H1 (cell line): ENCODE measurements around the gene COL4A3. TPM values are rescaled to one million over a fixed set of nuclear protein-coding genes. Genes with fewer than 3 reads are reported as not detected.

Experiments used
- CTCF ChIA-PET: fragments of 300-600 bp; sonication (Branson Sonifier 250); formaldehyde crosslinking; loops from one replicate; lab custom pipeline; 2021; ENCODE audit not compliant: partially characterized antibody; lab: Charles Lee
- POLR2A ChIA-PET: fragments of 300-600 bp; sonication (Branson Sonifier 250); formaldehyde crosslinking; loops from one replicate; lab custom pipeline; 2021; ENCODE audit warnings: inconsistent platforms; ENCODE audit not compliant: partially characterized antibody; lab: Charles Lee
- DNase-seq, 2 experiments: peaks; one replicate each; pipeline versions ENCODE4 v3.0.0 to v3.0.0-alpha.2; 2010 to 2022; ENCODE audit warnings: low spot score in 2 of 2, low read depth in 1 of 2, mixed read lengths in 1 of 2
- FAIRE-seq: peaks from 2 replicates; lab custom pipeline; 2011; peaks lifted over from hg19 to GRCh38; lab: Jason Lieb, UNC
- H2AFZ ChIP-seq: 2 replicates; pipeline ENCODE4 v1.8.1; 2012; ENCODE audit warnings: low read length, inconsistent platforms
- H2AK5ac ChIP-seq: 2 replicates; pipeline ENCODE4 v1.6.1; 2013; ENCODE audit warnings: low read depth, low read length
- H2BK120ac ChIP-seq: replicated peaks from 2 replicates; pipeline ENCODE3; 2013; ENCODE audit warnings: low read depth, low read length, inconsistent platforms
- H2BK12ac ChIP-seq: 2 replicates; pipeline ENCODE4 v1.6.1; 2013; ENCODE audit warnings: low read depth, low read length
- H2BK15ac ChIP-seq: 2 replicates; pipeline ENCODE4 v1.6.1; 2013; ENCODE audit warnings: low read length
- H2BK20ac ChIP-seq: 2 replicates; pipeline ENCODE4 v1.6.1; 2013; ENCODE audit warnings: low read length
- H2BK5ac ChIP-seq: 2 replicates; pipeline ENCODE4 v1.6.1; 2013; ENCODE audit warnings: low read depth, low read length
- H3K14ac ChIP-seq: 2 replicates; pipeline ENCODE4 v1.6.1; 2013; ENCODE audit warnings: inconsistent platforms; ENCODE audit not compliant: insufficient read length
- H3K18ac ChIP-seq: 2 replicates; pipeline ENCODE4 v1.6.1; 2013; ENCODE audit warnings: low read length; ENCODE audit errors: extremely low read depth
- H3K23ac ChIP-seq: 2 replicates; pipeline ENCODE4 v1.6.1; 2013; ENCODE audit warnings: inconsistent platforms; ENCODE audit not compliant: insufficient read length
- H3K23me2 ChIP-seq: 2 replicates; pipeline ENCODE4 v1.6.1; 2013; ENCODE audit warnings: low read depth, low read length
- H3K27ac ChIP-seq: 2 replicates; pipeline ENCODE4 v1.6.1; 2011; ENCODE audit warnings: low read depth, low read length, inconsistent platforms
- H3K27me3 ChIP-seq, 4 experiments: replicated peaks in 1 of 4; 1 replicate in 1 of 4; 2 replicates in 3 of 4; pipeline versions ENCODE4 v1.6.1 to v1.8.1; 2011 to 2013; ENCODE audit warnings: low read length in 3 of 4, mild to moderate bottlenecking in 3 of 4, inconsistent platforms in 2 of 4, mixed read lengths in 2 of 4, moderate library complexity in 1 of 4; ENCODE audit not compliant: control insufficient read depth in 3 of 4, insufficient read depth in 3 of 4; ENCODE audit errors: extremely low read depth in 1 of 4
- H3K36me3 ChIP-seq, 4 experiments: 2 replicates each; pipeline versions ENCODE4 v1.6.1 to v1.8.1; 2011 to 2013; ENCODE audit warnings: mild to moderate bottlenecking in 4 of 4, low read length in 3 of 4, moderate library complexity in 2 of 4, control low read depth in 1 of 4, inconsistent platforms in 1 of 4; ENCODE audit not compliant: insufficient read depth in 4 of 4, control insufficient read depth in 2 of 4
- H3K4ac ChIP-seq: replicated peaks from 2 replicates; pipeline ENCODE3; 2013; ENCODE audit warnings: low read length, low read depth, mixed read lengths, inconsistent platforms; ENCODE audit not compliant: insufficient read length
- H3K4me1 ChIP-seq, 4 experiments: replicated peaks in 1 of 4; 1 replicate in 1 of 4; 2 replicates in 3 of 4; pipeline versions ENCODE4 v1.6.1 to v1.8.1; 2011 to 2013; ENCODE audit warnings: low read length in 3 of 4, inconsistent platforms in 2 of 4, mixed read lengths in 1 of 4; ENCODE audit not compliant: insufficient read depth in 4 of 4, control insufficient read depth in 3 of 4
- H3K4me2 ChIP-seq, 2 experiments: 2 replicates each; pipeline versions ENCODE4 v1.6.1 to v1.8.1; 2011 to 2013; ENCODE audit warnings: low read depth in 2 of 2, low read length in 2 of 2, control low read depth in 1 of 2, inconsistent platforms in 1 of 2, mild to moderate bottlenecking in 1 of 2; ENCODE audit not compliant: insufficient read depth in 1 of 2
- H3K4me3 ChIP-seq, 4 experiments: fragments of 200-600, 300-600 bp in 1 of 4; sonication (generic), shearing (Covaris generic), sonication (Bioruptor Twin) in 1 of 4; 2 replicates each; pipeline versions ENCODE4 v1.5.1 to v1.8.1; 2011 to 2016; ENCODE audit warnings: low read length in 4 of 4, low read depth in 3 of 4, control low read depth in 2 of 4, inconsistent platforms in 2 of 4, mild to moderate bottlenecking in 2 of 4, mixed read lengths in 1 of 4, moderate library complexity in 1 of 4; ENCODE audit not compliant: insufficient read depth in 2 of 4; ENCODE audit errors: extremely low read depth in 1 of 4
- H3K56ac ChIP-seq: replicated peaks from 2 replicates; pipeline ENCODE3; 2013; ENCODE audit warnings: low read depth, mild to moderate bottlenecking, mixed read lengths, low read length, inconsistent platforms; ENCODE audit not compliant: insufficient read length
- H3K79me1 ChIP-seq: 2 replicates; pipeline ENCODE4 v1.6.1; 2013; ENCODE audit warnings: low read depth, low read length, control low read depth
- H3K79me2 ChIP-seq, 2 experiments: 2 replicates each; pipeline versions ENCODE4 v1.6.1 to v1.8.1; 2012 to 2013; ENCODE audit warnings: low read length in 2 of 2, mild to moderate bottlenecking in 2 of 2, inconsistent platforms in 1 of 2; ENCODE audit not compliant: insufficient read depth in 2 of 2, control insufficient read depth in 1 of 2
- H3K9ac ChIP-seq, 4 experiments: replicated peaks in 1 of 4; 1 replicate in 1 of 4; 2 replicates in 3 of 4; pipeline versions ENCODE4 v1.6.1 to v1.8.1; 2011 to 2013; ENCODE audit warnings: low read depth in 3 of 4, low read length in 3 of 4, control low read depth in 2 of 4, mild to moderate bottlenecking in 2 of 4, moderate library complexity in 2 of 4, inconsistent platforms in 1 of 4; ENCODE audit errors: extremely low read depth in 1 of 4
- H3K9me3 ChIP-seq, 2 experiments: 2 replicates each; pipeline versions ENCODE4 v1.6.1 to v1.8.1; 2012 to 2013; ENCODE audit warnings: mild to moderate bottlenecking in 2 of 2, moderate library complexity in 2 of 2, control low read depth in 1 of 2, inconsistent platforms in 1 of 2, low read depth in 1 of 2, low read length in 1 of 2, mixed read lengths in 1 of 2; ENCODE audit not compliant: insufficient read depth in 2 of 2
- H4K20me1 ChIP-seq, 2 experiments: replicated peaks in 1 of 2; 2 replicates each; pipeline versions ENCODE3 to v1.8.1; 2011 to 2013; ENCODE audit warnings: inconsistent platforms in 2 of 2, low read length in 2 of 2, mild to moderate bottlenecking in 1 of 2; ENCODE audit not compliant: insufficient read depth in 2 of 2, control insufficient read depth in 1 of 2
- H4K5ac ChIP-seq: 2 replicates; pipeline ENCODE4 v1.6.1; 2013; ENCODE audit warnings: low read length, low read depth, mixed read lengths, inconsistent platforms; ENCODE audit not compliant: insufficient read length
- H4K8ac ChIP-seq: 2 replicates; pipeline ENCODE4 v1.8.0; 2013; ENCODE audit warnings: mild to moderate bottlenecking, moderate library complexity, low read length, inconsistent platforms; ENCODE audit not compliant: insufficient read depth; ENCODE audit errors: extremely low read depth
- H4K91ac ChIP-seq: replicated peaks from 2 replicates; pipeline ENCODE3; 2013; ENCODE audit warnings: low read length, mixed read lengths, inconsistent platforms; ENCODE audit not compliant: insufficient read length
- ATF3 ChIP-seq: IDR thresholded peaks from 2 replicates; pipeline ENCODE4 v1.6.1; 2011; ENCODE audit warnings: low read depth, mild to moderate bottlenecking, low read length; ENCODE audit not compliant: insufficient read depth
- CHD1 ChIP-seq: IDR thresholded peaks from 2 replicates; pipeline ENCODE4 v1.6.1; 2012; ENCODE audit warnings: low read depth, low read length, improper control_type of control experiment
- CHD2 ChIP-seq: IDR thresholded peaks from 2 replicates; pipeline ENCODE4 v1.6.1; 2012; ENCODE audit warnings: low read length, improper control_type of control experiment
- CREB1 ChIP-seq: IDR thresholded peaks from 2 replicates; pipeline ENCODE4 v1.6.1; 2012; ENCODE audit warnings: inconsistent platforms
- EP300 ChIP-seq, 2 experiments: IDR thresholded peaks; 1 replicate in 1 of 2; 2 replicates in 1 of 2; pipeline ENCODE4 v1.6.1; 2011 to 2012; ENCODE audit warnings: low read depth in 2 of 2, low read length in 2 of 2, mild to moderate bottlenecking in 2 of 2, borderline replicate concordance in 1 of 2, inconsistent platforms in 1 of 2, moderate library complexity in 1 of 2
- GTF2F1 ChIP-seq: IDR thresholded peaks from 2 replicates; pipeline ENCODE4 v1.6.1; 2012; ENCODE audit warnings: low read depth, low read length, improper control_type of control experiment, borderline replicate concordance
- JUN ChIP-seq: IDR thresholded peaks from 2 replicates; pipeline ENCODE4 v1.6.1; 2011; ENCODE audit warnings: low read depth, mild to moderate bottlenecking, improper control_type of control experiment, low read length
- NANOG ChIP-seq: IDR thresholded peaks from 2 replicates; pipeline ENCODE4 v1.6.1; 2011; ENCODE audit warnings: low read length, low read depth, mild to moderate bottlenecking, inconsistent platforms; ENCODE audit not compliant: insufficient read depth, poor library complexity, severe bottlenecking
- NRF1 ChIP-seq: IDR thresholded peaks from 2 replicates; pipeline ENCODE4 v1.6.1; 2011; ENCODE audit warnings: mild to moderate bottlenecking, low read depth, low read length, improper control_type of control experiment
- RAD21 ChIP-seq, 2 experiments: IDR thresholded peaks in 1 of 2; conservative IDR thresholded peaks in 1 of 2; 2 replicates each; pipeline ENCODE4 v1.6.1; 2011; ENCODE audit warnings: low read depth in 2 of 2, low read length in 2 of 2, improper control_type of control experiment in 1 of 2, inconsistent platforms in 1 of 2, mild to moderate bottlenecking in 1 of 2, moderate library complexity in 1 of 2
- SIRT6 ChIP-seq: IDR thresholded peaks from one replicate; pipeline ENCODE4 v1.7.1; 2012; ENCODE audit warnings: low read length, inconsistent platforms
- SP1 ChIP-seq: IDR thresholded peaks from 2 replicates; pipeline ENCODE4 v1.6.1; 2011; ENCODE audit warnings: low read depth, low read length
- TCF12 ChIP-seq: IDR thresholded peaks from 2 replicates; pipeline ENCODE4 v1.6.1; 2011; ENCODE audit warnings: low read depth, mild to moderate bottlenecking, low read length
- YY1 ChIP-seq: IDR thresholded peaks from 2 replicates; pipeline ENCODE4 v1.6.1; 2011; ENCODE audit warnings: low read depth, mild to moderate bottlenecking, low read length
- ZNF274 ChIP-seq: IDR thresholded peaks from 2 replicates; pipeline ENCODE4 v1.7.0; 2012; ENCODE audit warnings: low read length, borderline replicate concordance; ENCODE audit errors: extremely low read depth
- WGBS, 2 experiments: shearing (Covaris generic) in 1 of 2; methylation state at CpG; one replicate each; pipeline versions ENCODE4 v1.1.6 to v1.1.7; 2013 to 2015; ENCODE audit warnings: low lambda C conversion rate in 2 of 2, mixed read lengths in 2 of 2, inconsistent platforms in 1 of 2, low coverage in 1 of 2, missing lambda C conversion rate in 1 of 2; ENCODE audit not compliant: insufficient replicate concordance in 2 of 2, insufficient coverage in 1 of 2, insufficient read length in 1 of 2; ENCODE audit errors: extremely low coverage in 1 of 2, missing lambda C conversion rate in 1 of 2; 5-methylcytosine and 5-hydroxymethylcytosine counted together
- polyA plus RNA-seq, 7 experiments: library from polyadenylated mRNA; depleted of rRNA in 3 of 7; stranded (reverse) in 5 of 7; unstranded in 2 of 7; fragments of >200 nt in 5 of 7; fragments of 200-250 nt in 2 of 7; gene quantifications; 1 replicate in 5 of 7; 2 replicates in 1 of 7; 4 replicates in 1 of 7; pipeline versions ENCODE4 v1.2.1 to v1.2.3, GENCODE V29; 2011 to 2013; ENCODE audit warnings: missing spikeins in 2 of 7, mixed read lengths in 2 of 7
- total RNA-seq: library from RNA; stranded (reverse); fragmentation: NEBNext Ultra II Directional; extraction: Animal tissue kit (Norgen Biotek cat#: 25700); gene quantifications from 2 replicates; pipeline ENCODE4 v1.2.1, GENCODE V29; 2021

The COL4A3 gene
- total and polyA plus RNA-seq, 2 of the 8 experiments (the other 6 are each of a cell fraction or from before 2014, with no cell fraction given): 0.12 to 0.17 TPM

- H2BK12ac ChIP-seq: no peak overlapping the region
- no peak overlapping the region for H3K18ac ChIP-seq
- H3K56ac ChIP-seq: no peak overlapping the region
- no peak overlapping the region for H3K9ac ChIP-seq
- 92% methylated on average over 4 of the region's 4 CpGs; no CpG with 5 or more reads in 1 of the 2 experiments for WGBS, 2 experiments
- H3K9me3 ChIP-seq: no peaks in the 10 kb centered on the region
- H3K4me1 ChIP-seq: no peaks in the 10 kb centered on the region
- no peaks in the 10 kb centered on the region for H3K27me3 ChIP-seq
- H4K91ac ChIP-seq: no peak overlapping the region
- ChIA-PET CTCF (interaction anchor here (0.8 to 1.3 kb wide), 2 partner anchors 8 to 12 kb away, joined by 3 to 4 read pairs; no protein-coding TSS in a partner anchor), POLR2A (no interaction called here)
- no peak overlapping the region for H4K8ac ChIP-seq
- no peak overlapping the region for H3K23ac ChIP-seq
- H3K27ac ChIP-seq: no peak overlapping the region
- H2BK15ac ChIP-seq: no peak overlapping the region
- H2BK20ac ChIP-seq: no peak overlapping the region
- H3K36me3 ChIP-seq: no peaks in the 10 kb centered on the region
- H3K4ac ChIP-seq: no peak overlapping the region
- no peak overlapping the region for H2BK120ac ChIP-seq
- no peaks in the 10 kb centered on the region for H3K79me1 ChIP-seq
- no peak overlapping the region for H2BK5ac ChIP-seq
- H3K79me2 ChIP-seq: no peaks in the 10 kb centered on the region
- no peak overlapping the region for H4K5ac ChIP-seq
- DNase-seq (no peak), FAIRE-seq (no peak)
- H2AFZ ChIP-seq: no peak overlapping the region
- no peak overlapping the region for H3K4me3 ChIP-seq
- no peaks in the 10 kb centered on the region for H3K23me2 ChIP-seq
- no peak overlapping the region for H3K14ac ChIP-seq
- no peak overlapping the region for H3K4me2 ChIP-seq
- H4K20me1 ChIP-seq: no peaks in the 10 kb centered on the region
- no peak overlapping the region for H2AK5ac ChIP-seq
- TF ChIP-seq YY1: no peak
- TF ChIP-seq RAD21 (IDR thresholded peaks at IDR 0.05 in 1 of 2, conservative IDR thresholded peaks at IDR 0.05 in 1 of 2; ENCODE audit: low read depth in 2 of 2, low read length in 2 of 2): no peak
- no peak for TF ChIP-seq EP300 (IDR thresholded peaks at IDR 0.05; ENCODE audit: borderline replicate concordance in 1 of 2, low read depth in 2 of 2, low read length in 2 of 2)
- no peak for TF ChIP-seq ATF3
- no peak for TF ChIP-seq JUN
- TF ChIP-seq CHD2: no peak
- TF ChIP-seq SP1: no peak
- no peak for TF ChIP-seq GTF2F1
- TF ChIP-seq CREB1: no peak
- no peak for TF ChIP-seq CHD1
- TF ChIP-seq NANOG: no peak
- TF ChIP-seq ZNF274: no peak
- TF ChIP-seq SIRT6: no peak
- no peak for TF ChIP-seq TCF12
- no peak for TF ChIP-seq NRF1
These were observed 144.4 kb downstream of the COL4A3 start for GRCh38 chr2:227308784-227309183.
